ENCODE results near the gene UBE2V1.

Gene UBE2V1

GRCh38 chr20:50097843-50098242, 15.1 kb downstream of the UBE2V1 start:
- TF ChIP-seq CTCF (conservative IDR thresholded peaks at IDR 0.05; ENCODE audit: low read length): no peak
- TF ChIP-seq EZH2phosphoT487 (IDR thresholded peaks at IDR 0.05; ENCODE audit: borderline replicate concordance): no peak
- no peaks in the 10 kb centered on the region for H3K4me1 ChIP-seq (ENCODE audit: insufficient read depth, low read length, poor library complexity, severe bottlenecking)
- no peaks in the 10 kb centered on the region for H3K9me3 ChIP-seq (ENCODE audit: insufficient read depth, low read depth, low read length)
- no peak overlapping the region for H2AFZ ChIP-seq (ENCODE audit: low read length)
- no peaks in the 10 kb centered on the region for H3K9me2 ChIP-seq (replicated peaks; ENCODE audit: low read depth, low read length)
- no peaks in the 10 kb centered on the region for H3F3A ChIP-seq (ENCODE audit: low read depth)
- H3K4me2 ChIP-seq (ENCODE audit: low read depth, low read length, poor library complexity, severe bottlenecking): no peak overlapping the region
- H3K79me2 ChIP-seq (ENCODE audit: insufficient read depth, low read length): peaks cover 80% of the 10 kb centered on the region
- no peak overlapping the region for H3K9ac ChIP-seq (ENCODE audit: low read depth, low read length, poor library complexity, severe bottlenecking)
- no peaks in the 10 kb centered on the region for H3K27me3 ChIP-seq (ENCODE audit: insufficient read depth, low read length, poor library complexity, severe bottlenecking)
- H4K20me1 ChIP-seq (ENCODE audit: insufficient read depth, low read length, poor library complexity, severe bottlenecking): peaks cover 76% of the 10 kb centered on the region
- peaks cover 56% of the 10 kb centered on the region; the same call in 1 of the 2 replicates for H3K36me3 ChIP-seq (ENCODE audit: insufficient read depth, low read length)
- H3K4me3 ChIP-seq (ENCODE audit: low read length, poor library complexity, severe bottlenecking): no peak overlapping the region

- Histone ChIP-seq H3K4me1 (ENCODE audit: insufficient read depth, low read length, poor library complexity, severe bottlenecking) (no peaks in the 10 kb centered on the region), H3K9me2 (replicated peaks; ENCODE audit: low read depth, low read length) (no peaks in the 10 kb centered on the region), H3K4me3 (ENCODE audit: low read length, poor library complexity, severe bottlenecking) (no peak overlapping the region), H3K36me3 (ENCODE audit: insufficient read depth, low read length) (peaks cover 52% of the 10 kb centered on the region; the same call in 1 of the 2 replicates), H3K9me3 (ENCODE audit: insufficient read depth, low read depth, low read length) (no peaks in the 10 kb centered on the region), H3K4me2 (ENCODE audit: low read depth, low read length, poor library complexity, severe bottlenecking) (no peak overlapping the region), H3F3A (ENCODE audit: low read depth) (no peaks in the 10 kb centered on the region), H4K20me1 (ENCODE audit: insufficient read depth, low read length, poor library complexity, severe bottlenecking) (peaks cover 67% of the 10 kb centered on the region), H3K9ac (ENCODE audit: low read depth, low read length, poor library complexity, severe bottlenecking) (no peak overlapping the region), H2AFZ (ENCODE audit: low read length) (no peak overlapping the region), H3K79me2 (ENCODE audit: insufficient read depth, low read length) (peaks cover 79% of the 10 kb centered on the region), H3K27me3 (ENCODE audit: insufficient read depth, low read length, poor library complexity, severe bottlenecking) (no peaks in the 10 kb centered on the region)
- TF ChIP-seq EZH2phosphoT487 (IDR thresholded peaks at IDR 0.05; ENCODE audit: borderline replicate concordance): no peak
- TF ChIP-seq CTCF (conservative IDR thresholded peaks at IDR 0.05; ENCODE audit: low read length): no peak
Measured at GRCh38 chr20:50096237-50096636, 16.7 kb downstream of the UBE2V1 start.

- Histone ChIP-seq H3K9me3 (ENCODE audit: insufficient read depth, low read depth, low read length) (no peaks in the 10 kb centered on the region), H3K4me2 (ENCODE audit: low read depth, low read length, poor library complexity, severe bottlenecking) (no peak overlapping the region), H3F3A (ENCODE audit: low read depth) (no peaks in the 10 kb centered on the region), H3K9ac (ENCODE audit: low read depth, low read length, poor library complexity, severe bottlenecking) (no peak overlapping the region), H3K79me2 (ENCODE audit: insufficient read depth, low read length) (peaks cover 76% of the 10 kb centered on the region), H3K27me3 (ENCODE audit: insufficient read depth, low read length, poor library complexity, severe bottlenecking) (no peaks in the 10 kb centered on the region), H3K4me3 (ENCODE audit: low read length, poor library complexity, severe bottlenecking) (no peak overlapping the region), H2AFZ (ENCODE audit: low read length) (no peak overlapping the region), H3K9me2 (replicated peaks; ENCODE audit: low read depth, low read length) (no peaks in the 10 kb centered on the region), H3K36me3 (ENCODE audit: insufficient read depth, low read length) (peaks cover 55% of the 10 kb centered on the region; the same call in 1 of the 2 replicates), H4K20me1 (ENCODE audit: insufficient read depth, low read length, poor library complexity, severe bottlenecking) (peaks cover 62% of the 10 kb centered on the region), H3K4me1 (ENCODE audit: insufficient read depth, low read length, poor library complexity, severe bottlenecking) (no peaks in the 10 kb centered on the region)
- TF ChIP-seq CTCF (conservative IDR thresholded peaks at IDR 0.05; ENCODE audit: low read length) (no peak), EZH2phosphoT487 (IDR thresholded peaks at IDR 0.05; ENCODE audit: borderline replicate concordance) (no peak)
Measured at GRCh38 chr20:50095476-50096078, 17.4 kb downstream of the UBE2V1 start.
